ENCODE data around the gene SSH2. TPM values are rescaled to one million over a fixed set of nuclear protein-coding genes. Genes with fewer than 3 reads are reported as not detected.

The SSH2 gene
- polyA plus RNA-seq, 1 of the 3 experiments (the other 2 are of a cell fraction), result 8.8 TPM

DNA sequence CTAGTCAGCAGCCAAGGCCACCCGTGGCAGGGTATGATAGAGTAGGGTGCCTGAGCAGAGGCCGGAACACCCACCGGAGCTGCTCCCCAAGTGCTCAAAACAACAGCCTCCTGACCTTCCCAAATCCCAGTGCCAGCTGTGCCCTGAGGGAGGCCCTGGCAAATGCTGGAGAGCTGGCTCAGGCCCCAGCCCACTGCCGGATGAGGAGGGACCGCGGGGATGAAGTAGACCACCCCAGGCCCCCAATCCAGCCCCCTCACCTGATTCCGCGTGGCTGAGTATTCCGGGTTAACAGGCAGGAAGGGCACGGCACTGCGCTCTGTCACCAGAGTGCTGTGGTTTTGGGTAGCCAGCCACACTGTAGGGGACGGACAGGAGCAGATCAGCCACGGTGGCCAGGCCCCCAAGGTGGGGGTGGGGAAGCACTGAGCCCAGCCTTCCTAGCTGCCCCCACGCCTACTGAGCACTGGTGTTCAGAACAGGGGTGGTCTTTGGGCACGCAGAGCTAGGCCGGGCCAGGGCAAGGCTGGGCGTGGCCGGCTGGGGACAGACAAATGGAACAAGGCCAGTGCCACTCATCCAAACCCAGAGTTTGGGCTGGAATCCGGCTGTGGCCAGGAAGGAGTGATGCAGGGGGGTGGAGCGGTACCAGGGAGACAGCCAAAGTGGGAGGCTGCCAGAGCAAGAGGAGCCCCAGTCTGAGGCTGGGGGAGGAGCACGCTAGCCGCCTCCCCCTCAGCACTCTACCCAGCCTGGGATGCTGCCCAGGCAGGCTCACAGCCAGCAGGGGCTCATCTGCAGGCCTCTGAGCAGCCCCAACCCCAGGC lies 352.4 kb downstream of the SSH2 start:
- POLR2A ChIA-PET, result interaction anchor here (1.5 kb wide), 1 partner anchor 10 kb away, joined by 6 read pairs; no protein-coding TSS in a partner anchor
- H3K36me3 ChIP-seq (replicated peaks in 1 of 2; ENCODE audit: control insufficient read depth in 1 of 2, insufficient read depth in 2 of 2, low read length in 1 of 2), result peaks cover 9 to 81% of the 10 kb centered on the region in 2 experiments
- peaks cover 10% of the 10 kb centered on the region; the same call in 1 of the 2 replicates for H3K79me2 ChIP-seq (ENCODE audit: insufficient read depth)
- TF ChIP-seq RFX5 (IDR thresholded peaks at IDR 0.05; ENCODE audit: low read length), result no peak
- no peak for TF ChIP-seq YY1 (IDR thresholded peaks at IDR 0.05; ENCODE audit: low read depth)
- TF ChIP-seq, protein P1, sequence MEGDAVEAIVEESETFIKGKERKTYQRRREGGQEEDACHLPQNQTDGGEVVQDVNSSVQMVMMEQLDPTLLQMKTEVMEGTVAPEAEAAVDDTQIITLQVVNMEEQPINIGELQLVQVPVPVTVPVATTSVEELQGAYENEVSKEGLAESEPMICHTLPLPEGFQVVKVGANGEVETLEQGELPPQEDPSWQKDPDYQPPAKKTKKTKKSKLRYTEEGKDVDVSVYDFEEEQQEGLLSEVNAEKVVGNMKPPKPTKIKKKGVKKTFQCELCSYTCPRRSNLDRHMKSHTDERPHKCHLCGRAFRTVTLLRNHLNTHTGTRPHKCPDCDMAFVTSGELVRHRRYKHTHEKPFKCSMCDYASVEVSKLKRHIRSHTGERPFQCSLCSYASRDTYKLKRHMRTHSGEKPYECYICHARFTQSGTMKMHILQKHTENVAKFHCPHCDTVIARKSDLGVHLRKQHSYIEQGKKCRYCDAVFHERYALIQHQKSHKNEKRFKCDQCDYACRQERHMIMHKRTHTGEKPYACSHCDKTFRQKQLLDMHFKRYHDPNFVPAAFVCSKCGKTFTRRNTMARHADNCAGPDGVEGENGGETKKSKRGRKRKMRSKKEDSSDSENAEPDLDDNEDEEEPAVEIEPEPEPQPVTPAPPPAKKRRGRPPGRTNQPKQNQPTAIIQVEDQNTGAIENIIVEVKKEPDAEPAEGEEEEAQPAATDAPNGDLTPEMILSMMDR (IDR thresholded peaks at IDR 0.05), result no peak
- no peak for TF ChIP-seq MEF2A (IDR thresholded peaks at IDR 0.05; ENCODE audit: borderline replicate concordance, low read depth)
- TF ChIP-seq CHD2 (IDR thresholded peaks at IDR 0.05; ENCODE audit: low read length, partially characterized antibody), result no peak
- no peak for TF ChIP-seq EP300 (IDR thresholded peaks at IDR 0.05; ENCODE audit: borderline replicate concordance in 1 of 2, low read depth in 1 of 2, low read length in 1 of 2)
- TF ChIP-seq GATA2 (CRISPR knock-in tag; IDR thresholded peaks at IDR 0.05), result no peak
- no peak for TF ChIP-seq FOXJ3 (CRISPR knock-in tag; IDR thresholded peaks at IDR 0.05)
- TF ChIP-seq, protein P2, sequence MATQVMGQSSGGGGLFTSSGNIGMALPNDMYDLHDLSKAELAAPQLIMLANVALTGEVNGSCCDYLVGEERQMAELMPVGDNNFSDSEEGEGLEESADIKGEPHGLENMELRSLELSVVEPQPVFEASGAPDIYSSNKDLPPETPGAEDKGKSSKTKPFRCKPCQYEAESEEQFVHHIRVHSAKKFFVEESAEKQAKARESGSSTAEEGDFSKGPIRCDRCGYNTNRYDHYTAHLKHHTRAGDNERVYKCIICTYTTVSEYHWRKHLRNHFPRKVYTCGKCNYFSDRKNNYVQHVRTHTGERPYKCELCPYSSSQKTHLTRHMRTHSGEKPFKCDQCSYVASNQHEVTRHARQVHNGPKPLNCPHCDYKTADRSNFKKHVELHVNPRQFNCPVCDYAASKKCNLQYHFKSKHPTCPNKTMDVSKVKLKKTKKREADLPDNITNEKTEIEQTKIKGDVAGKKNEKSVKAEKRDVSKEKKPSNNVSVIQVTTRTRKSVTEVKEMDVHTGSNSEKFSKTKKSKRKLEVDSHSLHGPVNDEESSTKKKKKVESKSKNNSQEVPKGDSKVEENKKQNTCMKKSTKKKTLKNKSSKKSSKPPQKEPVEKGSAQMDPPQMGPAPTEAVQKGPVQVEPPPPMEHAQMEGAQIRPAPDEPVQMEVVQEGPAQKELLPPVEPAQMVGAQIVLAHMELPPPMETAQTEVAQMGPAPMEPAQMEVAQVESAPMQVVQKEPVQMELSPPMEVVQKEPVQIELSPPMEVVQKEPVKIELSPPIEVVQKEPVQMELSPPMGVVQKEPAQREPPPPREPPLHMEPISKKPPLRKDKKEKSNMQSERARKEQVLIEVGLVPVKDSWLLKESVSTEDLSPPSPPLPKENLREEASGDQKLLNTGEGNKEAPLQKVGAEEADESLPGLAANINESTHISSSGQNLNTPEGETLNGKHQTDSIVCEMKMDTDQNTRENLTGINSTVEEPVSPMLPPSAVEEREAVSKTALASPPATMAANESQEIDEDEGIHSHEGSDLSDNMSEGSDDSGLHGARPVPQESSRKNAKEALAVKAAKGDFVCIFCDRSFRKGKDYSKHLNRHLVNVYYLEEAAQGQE (IDR thresholded peaks at IDR 0.05; ENCODE audit: low read depth, low read length), result no peak
- TF ChIP-seq FOSL2 (IDR thresholded peaks at IDR 0.05; ENCODE audit: borderline replicate concordance, low read depth), result no peak
- TF ChIP-seq JUND (IDR thresholded peaks at IDR 0.05), result no peak
- TF ChIP-seq RCOR1 (IDR thresholded peaks at IDR 0.05; ENCODE audit: low read length), result no peak
- H2AFZ ChIP-seq (ENCODE audit: low read depth), result no peak overlapping the region
- H3K27ac ChIP-seq (ENCODE audit: low read depth in 2 of 2, low read length in 1 of 2), result no peak overlapping the region; a peak in 1 of 4 replicates
- H3F3A ChIP-seq (replicated peaks; ENCODE audit: insufficient read depth), result peaks cover 5% of the 10 kb centered on the region
- no peak for DNase-seq
- H3K4me2 ChIP-seq, result no peak overlapping the region
- H4K20me1 ChIP-seq (ENCODE audit: insufficient read depth), result peaks cover 15% of the 10 kb centered on the region
- CTCF ChIA-PET, result interaction anchor here (0.6 to 12.7 kb wide), 6 partner anchors 8 to 516 kb away, joined by 3 to 166 read pairs (median 9); partner anchors contain the start of genes ABHD15, ANKRD13B and TP53I13
- no peaks in the 10 kb centered on the region for H3K9me3 ChIP-seq
- peaks cover 0 to 7% of the 10 kb centered on the region in 2 experiments; a peak in 1 of 4 replicates for H3K4me1 ChIP-seq (ENCODE audit: control insufficient read depth in 1 of 2, insufficient read depth in 2 of 2, low read depth in 1 of 2, low read length in 1 of 2)
- H3K27me3 ChIP-seq (ENCODE audit: insufficient read depth), result no peaks in the 10 kb centered on the region
- no peak overlapping the region for H3K4me3 ChIP-seq (ENCODE audit: low read depth in 2 of 2, low read length in 1 of 2)
- WGBS (ENCODE audit: low lambda C conversion rate), result 95% methylated on average over 10 of the region's 22 CpGs
- no peaks in the 10 kb centered on the region for H3K9me2 ChIP-seq
- no peak overlapping the region for H3K9ac ChIP-seq

Measured in SK-N-SH (cell line).